ENCODE measurements around the gene LCN10. TPM values are rescaled to one million over a fixed set of nuclear protein-coding genes. Genes with fewer than 3 reads are reported as not detected.

The LCN10 gene
- total RNA-seq, 4 donors from 2014 or later, result 0.61 to 5.7 (median 1.7) TPM; not detected in 1

DNA sequence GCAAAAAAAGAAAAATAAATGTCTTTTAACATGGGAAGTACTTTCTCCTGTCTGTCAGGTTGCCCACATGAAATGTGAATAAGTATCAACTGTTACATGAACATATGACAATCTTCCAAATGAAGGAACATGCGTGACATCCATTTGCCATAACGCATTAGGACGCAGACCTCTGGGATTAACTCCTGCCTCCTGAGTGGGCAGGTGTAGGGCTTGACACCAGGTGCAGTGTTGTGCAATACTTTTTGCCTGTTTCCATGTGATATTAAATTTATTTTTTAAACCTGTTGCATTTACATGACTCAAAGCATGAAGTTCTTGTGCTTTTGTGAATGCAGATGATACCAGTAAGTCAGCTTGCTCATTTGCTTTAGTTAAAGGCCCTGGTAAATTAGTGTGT, 39.7 kb upstream of the LCN10 start:
- intact Hi-C loops (cut with DNase I; ENCODE audit: low total_unique reads), result loop anchor here (5.0 kb wide), 1 partner anchor 250 kb away; the partner anchor contains the start of gene FUT7
- TF ChIP-seq, protein P1, sequence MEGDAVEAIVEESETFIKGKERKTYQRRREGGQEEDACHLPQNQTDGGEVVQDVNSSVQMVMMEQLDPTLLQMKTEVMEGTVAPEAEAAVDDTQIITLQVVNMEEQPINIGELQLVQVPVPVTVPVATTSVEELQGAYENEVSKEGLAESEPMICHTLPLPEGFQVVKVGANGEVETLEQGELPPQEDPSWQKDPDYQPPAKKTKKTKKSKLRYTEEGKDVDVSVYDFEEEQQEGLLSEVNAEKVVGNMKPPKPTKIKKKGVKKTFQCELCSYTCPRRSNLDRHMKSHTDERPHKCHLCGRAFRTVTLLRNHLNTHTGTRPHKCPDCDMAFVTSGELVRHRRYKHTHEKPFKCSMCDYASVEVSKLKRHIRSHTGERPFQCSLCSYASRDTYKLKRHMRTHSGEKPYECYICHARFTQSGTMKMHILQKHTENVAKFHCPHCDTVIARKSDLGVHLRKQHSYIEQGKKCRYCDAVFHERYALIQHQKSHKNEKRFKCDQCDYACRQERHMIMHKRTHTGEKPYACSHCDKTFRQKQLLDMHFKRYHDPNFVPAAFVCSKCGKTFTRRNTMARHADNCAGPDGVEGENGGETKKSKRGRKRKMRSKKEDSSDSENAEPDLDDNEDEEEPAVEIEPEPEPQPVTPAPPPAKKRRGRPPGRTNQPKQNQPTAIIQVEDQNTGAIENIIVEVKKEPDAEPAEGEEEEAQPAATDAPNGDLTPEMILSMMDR (IDR thresholded peaks at IDR 0.05), result no peak
- TF ChIP-seq POLR2A (IDR thresholded peaks at IDR 0.05), result no peak
- 84 to 95% methylated on average over 3 of the region's 3 CpGs for WGBS, 2 donors
- H3K4me3 ChIP-seq (ENCODE audit: low read depth, poor library complexity, severe bottlenecking), result no peak overlapping the region
- DNase-seq (ENCODE audit: low spot score in 2 of 2), result no peak

DNA sequence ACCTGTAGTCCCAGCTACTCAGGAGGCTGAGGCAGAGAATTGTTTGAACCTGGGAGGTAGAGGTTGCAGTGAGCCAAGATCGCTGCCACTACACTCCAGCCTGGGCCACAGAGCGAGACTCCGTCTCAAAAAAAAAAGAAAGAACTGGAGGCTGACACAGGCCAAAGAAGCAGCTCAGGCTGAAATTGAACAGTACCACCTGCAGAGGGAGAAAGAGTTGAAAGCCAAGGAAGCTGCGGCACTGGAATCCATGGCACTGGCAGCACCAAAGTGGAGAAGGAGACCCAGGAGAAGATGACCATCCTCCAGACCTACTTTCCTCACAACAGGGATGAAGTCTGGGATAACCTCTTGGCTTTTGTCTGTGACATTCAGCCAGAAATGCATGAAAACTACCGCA, 37.1 kb upstream of the LCN10 start:
- intact Hi-C loops (cut with DNase I; ENCODE audit: low total_unique reads), result loop anchor here (5.0 kb wide), 1 partner anchor 252 kb away; the partner anchor contains the start of gene FUT7
- no peak overlapping the region for H3K4me3 ChIP-seq (ENCODE audit: low read depth, poor library complexity, severe bottlenecking)
- WGBS, 2 donors, result 79 to 84% methylated on average over 5 of the region's 5 CpGs
- no peak for TF ChIP-seq POLR2A (IDR thresholded peaks at IDR 0.05)
- TF ChIP-seq, protein P1 (IDR thresholded peaks at IDR 0.05), result no peak
- DNase-seq (ENCODE audit: low spot score in 2 of 2), result no peak

DNA sequence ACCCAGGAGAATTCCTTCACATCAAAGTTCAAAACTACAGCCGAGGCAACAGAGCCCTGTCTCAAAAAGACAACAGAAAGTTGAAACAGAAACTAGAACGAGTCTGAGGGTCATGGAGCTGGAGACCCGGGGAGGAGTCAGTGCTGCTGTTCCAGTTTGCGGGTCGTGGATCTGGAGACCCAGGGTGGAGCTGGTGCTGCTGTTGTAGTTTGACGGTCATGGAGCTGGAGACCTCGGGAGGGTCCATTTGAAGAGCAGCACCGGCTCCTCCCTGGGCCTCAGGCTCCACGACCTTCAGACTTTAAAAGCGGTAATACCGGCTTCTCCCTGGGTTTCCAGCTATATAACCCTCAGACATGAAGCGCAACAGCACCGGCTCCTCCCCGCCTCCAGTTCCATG, 34.6 kb upstream of the LCN10 start:
- no peak overlapping the region for H3K4me3 ChIP-seq (ENCODE audit: low read depth, poor library complexity, severe bottlenecking)
- TF ChIP-seq, protein P1 (IDR thresholded peaks at IDR 0.05), result no peak
- no peak for TF ChIP-seq POLR2A (IDR thresholded peaks at IDR 0.05)
- intact Hi-C loops (cut with DNase I; ENCODE audit: low total_unique reads), result no loop called here
- DNase-seq (ENCODE audit: low spot score in 2 of 2), result no peak
- WGBS, 2 donors, result 62 to 72% methylated on average over 14 of the region's 14 CpGs

DNA sequence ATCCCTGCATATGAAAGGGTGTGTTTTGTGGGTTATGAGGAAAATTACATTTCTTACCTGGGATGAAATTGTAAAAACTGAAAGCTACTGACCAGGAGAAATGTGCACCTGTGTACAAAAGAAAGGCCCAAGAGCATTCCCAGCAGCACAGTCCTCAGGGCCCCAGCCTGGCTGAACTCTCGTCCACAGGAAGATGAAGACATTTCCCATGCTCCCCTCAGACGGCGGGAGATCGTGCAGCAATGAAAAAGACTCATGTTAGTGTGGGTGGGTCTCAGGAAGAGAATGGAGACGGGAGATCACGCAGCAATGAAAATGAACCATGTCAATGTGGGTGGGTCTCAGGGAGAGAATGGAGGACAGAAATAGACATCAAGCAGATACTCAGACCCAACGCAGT, 34.2 kb upstream of the LCN10 start:
- TF ChIP-seq, protein P1 (IDR thresholded peaks at IDR 0.05), result no peak
- TF ChIP-seq POLR2A (IDR thresholded peaks at IDR 0.05), result no peak
- 52 to 63% methylated on average over 7 of the region's 7 CpGs for WGBS, 2 donors
- no peak for DNase-seq (ENCODE audit: low spot score in 2 of 2)
- no peak overlapping the region for H3K4me3 ChIP-seq (ENCODE audit: low read depth, poor library complexity, severe bottlenecking)
- intact Hi-C loops (cut with DNase I; ENCODE audit: low total_unique reads), result no loop called here

DNA sequence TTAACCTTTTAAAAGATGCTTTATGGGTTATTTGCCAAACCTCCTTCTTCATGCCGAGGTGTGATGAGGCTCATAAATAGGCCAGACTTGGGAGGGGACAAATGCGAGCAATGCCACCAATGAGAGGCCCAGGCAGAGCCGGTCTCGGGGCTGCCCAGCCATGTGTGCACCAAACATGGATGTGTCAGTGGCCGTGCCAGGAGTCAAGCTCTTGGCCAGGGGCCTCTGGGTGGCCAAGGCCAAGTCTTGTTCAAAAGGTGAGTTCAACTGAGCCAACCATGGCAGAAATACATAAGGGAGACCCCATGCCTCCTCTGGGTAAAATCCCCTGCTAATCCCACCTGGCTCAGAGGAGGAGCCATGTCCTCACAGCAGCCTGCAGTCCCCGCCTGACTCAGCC, 32.5 kb upstream of the LCN10 start:
- TF ChIP-seq, protein P1 (IDR thresholded peaks at IDR 0.05), result no peak
- TF ChIP-seq POLR2A (IDR thresholded peaks at IDR 0.05), result no peak
- WGBS, 2 donors, result 82 to 90% methylated on average over 5 to 6 of the region's 6 CpGs
- DNase-seq (ENCODE audit: low spot score in 2 of 2), result no peak
- intact Hi-C loops (cut with DNase I; ENCODE audit: low total_unique reads), result no loop called here
- H3K4me3 ChIP-seq (ENCODE audit: low read depth, poor library complexity, severe bottlenecking), result no peak overlapping the region

DNA sequence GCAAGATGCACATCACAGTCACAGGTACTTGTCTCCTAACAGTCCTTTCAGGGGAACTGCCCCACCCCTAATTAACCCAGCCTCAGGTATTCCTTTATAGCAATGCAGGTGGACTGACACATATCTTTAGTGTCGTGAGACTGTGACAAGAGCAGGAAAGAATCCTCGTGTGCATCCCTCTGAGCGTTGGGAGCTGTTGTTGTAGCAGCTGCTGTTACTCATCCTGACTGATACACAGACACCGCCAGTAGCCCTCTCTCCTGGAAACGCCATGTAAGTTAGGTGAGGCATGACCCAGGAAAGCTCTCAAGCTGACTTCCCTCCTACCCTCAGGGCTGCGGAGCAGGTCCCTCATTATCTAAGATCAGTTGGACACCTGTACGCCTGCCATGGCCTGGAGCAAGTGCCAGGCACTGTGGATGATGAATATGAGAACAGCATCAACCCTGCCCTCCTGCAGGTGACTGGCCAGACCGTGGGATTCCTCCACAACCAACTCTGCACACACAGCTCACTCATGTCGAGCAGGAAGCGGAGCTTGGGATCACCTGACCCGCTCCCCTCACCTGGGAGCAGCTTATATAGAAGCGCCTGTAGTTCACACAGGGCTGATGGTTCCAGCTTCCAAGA, 31.8 kb upstream of the LCN10 start:
- intact Hi-C loops (cut with DNase I; ENCODE audit: low total_unique reads), result no loop called here
- no peak for DNase-seq (ENCODE audit: low spot score in 2 of 2)
- no peak overlapping the region for H3K4me3 ChIP-seq (ENCODE audit: low read depth, poor library complexity, severe bottlenecking)
- TF ChIP-seq, protein P1 (IDR thresholded peaks at IDR 0.05), result no peak
- no peak for TF ChIP-seq POLR2A (IDR thresholded peaks at IDR 0.05)
- 87 to 90% methylated on average over 5 to 12 of the region's 12 CpGs for WGBS, 2 donors

Measured in lower leg skin (tissue), 4 donors.